GM12865 (cell line): ENCODE data around the gene FGF1.

Experiments used
- DNase-seq: peaks from one replicate; pipeline ENCODE4 v3.0.0; 2010; ENCODE audit warnings: low read depth
- H3K4me3 ChIP-seq: 2 replicates; pipeline ENCODE4 v1.5.1; 2011; ENCODE audit warnings: mild to moderate bottlenecking, low read depth, low read length, control low read depth
- TF ChIP-seq, protein P1 (sequence below): IDR thresholded peaks from 2 replicates; pipeline ENCODE4 v1.5.1; 2011; ENCODE audit warnings: low read length, control low read depth, low read depth, inconsistent platforms; ENCODE audit not compliant: insufficient read depth; ENCODE audit errors: missing control alignments

Gene FGF1

DNA sequence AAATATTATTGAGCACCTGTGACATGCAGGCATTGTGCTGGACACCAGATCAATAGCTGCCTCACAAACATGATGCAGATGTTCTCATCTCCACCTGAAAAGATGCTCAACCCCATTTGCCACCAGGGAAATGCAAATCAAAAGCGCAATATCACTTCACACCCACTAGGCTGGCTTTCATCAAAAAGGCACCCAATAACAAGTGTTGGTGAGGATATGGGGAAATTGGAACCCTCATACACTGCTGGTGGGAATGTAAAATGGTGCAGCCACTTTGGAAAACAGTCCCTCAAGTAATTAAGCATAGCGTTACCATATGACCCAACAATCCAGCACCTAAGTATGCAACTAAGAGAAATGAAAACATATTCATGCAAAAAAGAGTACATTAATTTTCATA lies 24.7 kb downstream of the FGF1 start:
- TF ChIP-seq, protein P1, sequence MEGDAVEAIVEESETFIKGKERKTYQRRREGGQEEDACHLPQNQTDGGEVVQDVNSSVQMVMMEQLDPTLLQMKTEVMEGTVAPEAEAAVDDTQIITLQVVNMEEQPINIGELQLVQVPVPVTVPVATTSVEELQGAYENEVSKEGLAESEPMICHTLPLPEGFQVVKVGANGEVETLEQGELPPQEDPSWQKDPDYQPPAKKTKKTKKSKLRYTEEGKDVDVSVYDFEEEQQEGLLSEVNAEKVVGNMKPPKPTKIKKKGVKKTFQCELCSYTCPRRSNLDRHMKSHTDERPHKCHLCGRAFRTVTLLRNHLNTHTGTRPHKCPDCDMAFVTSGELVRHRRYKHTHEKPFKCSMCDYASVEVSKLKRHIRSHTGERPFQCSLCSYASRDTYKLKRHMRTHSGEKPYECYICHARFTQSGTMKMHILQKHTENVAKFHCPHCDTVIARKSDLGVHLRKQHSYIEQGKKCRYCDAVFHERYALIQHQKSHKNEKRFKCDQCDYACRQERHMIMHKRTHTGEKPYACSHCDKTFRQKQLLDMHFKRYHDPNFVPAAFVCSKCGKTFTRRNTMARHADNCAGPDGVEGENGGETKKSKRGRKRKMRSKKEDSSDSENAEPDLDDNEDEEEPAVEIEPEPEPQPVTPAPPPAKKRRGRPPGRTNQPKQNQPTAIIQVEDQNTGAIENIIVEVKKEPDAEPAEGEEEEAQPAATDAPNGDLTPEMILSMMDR, result no peak
- H3K4me3 ChIP-seq, result no peak overlapping the region
- DNase-seq, result no peak

DNA sequence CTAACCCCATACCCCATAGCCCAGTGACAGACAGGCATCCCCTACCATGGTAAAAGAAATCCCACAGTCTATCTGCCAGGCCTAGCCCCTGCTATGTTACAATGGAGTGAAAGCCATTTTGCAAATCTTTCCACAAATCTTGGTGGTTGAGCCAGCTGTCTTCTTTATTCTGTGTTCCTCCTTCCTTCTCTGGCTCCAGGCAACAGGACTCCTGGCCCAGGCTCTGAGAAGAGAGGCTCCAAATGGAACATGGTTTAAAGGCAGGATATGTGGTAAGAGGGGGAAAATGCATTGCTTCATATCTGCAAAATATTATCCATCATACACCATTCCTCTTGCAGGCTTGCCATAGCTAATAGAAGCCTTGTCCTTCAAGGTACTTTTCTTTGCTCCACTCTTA lies 25.2 kb downstream of the FGF1 start:
- TF ChIP-seq, protein P1, result no peak
- DNase-seq, result no peak
- no peak overlapping the region for H3K4me3 ChIP-seq

DNA sequence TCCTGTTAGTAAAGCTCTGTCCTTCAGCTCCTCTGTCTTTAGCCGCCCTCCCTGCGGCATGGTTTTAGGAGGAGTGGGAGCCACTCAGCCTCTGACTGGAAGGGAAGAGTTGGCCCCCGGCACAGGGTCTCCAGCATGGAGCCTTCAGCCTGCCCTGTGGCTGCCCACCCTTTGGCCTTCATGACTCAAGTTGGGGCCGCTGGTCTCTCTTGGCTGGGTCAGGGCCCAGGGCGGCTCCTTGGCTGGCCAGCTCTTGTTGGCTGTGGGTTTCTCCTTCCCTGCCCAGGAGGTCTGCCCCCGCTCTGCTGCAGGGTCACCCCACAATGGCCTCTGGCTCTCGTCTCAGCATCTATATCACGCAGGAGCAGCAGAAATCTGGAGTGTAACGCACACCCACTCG lies 25.7 kb downstream of the FGF1 start:
- no peak overlapping the region for H3K4me3 ChIP-seq
- DNase-seq, result no peak
- TF ChIP-seq, protein P1, result no peak

DNA sequence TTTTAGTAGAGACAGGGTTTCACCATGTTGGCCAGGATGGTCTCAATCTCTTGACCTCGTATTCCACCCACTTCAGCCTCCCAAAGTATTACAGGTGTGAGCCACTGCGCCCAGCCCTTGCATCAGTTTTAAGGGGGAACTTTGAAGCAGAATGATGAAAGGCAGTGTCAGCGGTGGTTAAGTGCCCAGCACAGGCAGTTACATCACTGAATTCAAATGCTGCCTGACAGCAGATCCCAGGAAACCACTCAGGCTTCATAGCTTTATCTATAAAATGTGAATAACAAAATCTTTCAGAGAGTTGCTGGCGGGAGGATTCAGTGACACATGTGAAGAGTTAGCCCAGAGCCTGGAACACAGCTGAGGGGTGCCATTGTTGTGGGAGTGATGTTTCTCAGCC lies 26.5 kb downstream of the FGF1 start:
- TF ChIP-seq, protein P1, result no peak
- no peak overlapping the region for H3K4me3 ChIP-seq

DNA sequence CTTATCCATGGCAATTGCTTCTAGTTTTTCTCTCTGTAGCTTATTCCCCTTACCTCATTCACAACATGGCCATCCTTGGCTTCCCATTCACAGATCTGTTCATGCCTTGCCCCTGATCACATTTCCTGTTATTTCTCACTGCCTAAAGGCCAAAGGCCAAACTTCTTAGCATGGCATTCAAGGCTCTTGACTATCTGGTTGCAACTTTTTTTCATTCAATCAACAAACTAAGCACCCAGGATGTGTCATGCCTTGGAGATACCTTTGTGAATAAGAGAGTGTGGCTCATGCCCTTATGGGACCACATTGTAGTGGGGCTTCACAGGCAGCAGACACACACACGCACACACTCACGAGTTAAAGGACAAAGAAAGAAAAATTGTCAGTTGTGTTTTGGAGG lies 27.6 kb downstream of the FGF1 start:
- TF ChIP-seq, protein P1, result no peak
- no peak overlapping the region for H3K4me3 ChIP-seq
- no peak for DNase-seq

More for the DNA sequence above, 26.5 kb downstream of the FGF1 start:
- no peak for DNase-seq

DNA sequence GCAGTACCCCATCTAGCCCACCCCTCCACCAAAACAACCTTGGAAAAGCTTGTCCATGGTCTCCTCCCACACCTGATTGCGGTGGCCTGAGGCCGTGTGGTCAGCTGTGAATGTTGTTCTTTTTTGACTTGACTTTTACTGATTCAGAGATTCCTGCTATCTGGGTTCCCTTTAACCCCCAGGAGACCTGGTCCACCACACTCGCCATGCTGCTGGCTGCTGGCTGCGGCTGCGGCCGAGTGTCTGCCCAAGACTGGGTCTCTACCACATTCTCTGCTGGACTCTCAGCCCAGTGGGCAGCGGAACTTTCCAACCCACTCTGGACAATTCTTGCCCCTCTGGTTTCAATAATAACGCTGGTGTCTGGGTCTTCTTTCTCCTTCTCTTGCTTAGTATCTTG lies 28.4 kb downstream of the FGF1 start:
- no peak overlapping the region for H3K4me3 ChIP-seq
- TF ChIP-seq, protein P1, result no peak
- DNase-seq, result no peak
